ENCODE measurements around the gene EEPD1.

- peak; percentile 31 for TF ChIP-seq CTCF (IDR thresholded peaks at IDR 0.05; ENCODE audit: borderline replicate concordance, extremely low read depth, low read length, poor library complexity, severe bottlenecking)
- TF ChIP-seq EZH2 (IDR thresholded peaks at IDR 0.05; ENCODE audit: borderline replicate concordance, low read depth, low read length, severe bottlenecking): no peak
These were observed 134.6 kb downstream of the EEPD1 start for GRCh38 chr7:36287371-36288241.

Measured in DND-41 (cell line).